GM18873 (cell line): Measurements from ENCODE around the gene STING1.
"Not testable (repeated sequence)": the region's sequence is repeated elsewhere in the genome, so short reads cannot be mapped to it uniquely, and the experiment has no call there.

Experiments used
- ATAC-seq: cut with Tn5 transposase; IDR thresholded peaks from one replicate; pipeline ENCODE4 v1.9.1; 2021; ENCODE audit warnings: mild to moderate bottlenecking, moderate library complexity, moderate number of reproducible peaks; ENCODE audit not compliant: unreplicated experiment, low FRiP score

The STING1 gene

GRCh38 chr5:139443831-139444453 lies 38.6 kb downstream of the STING1 start:
- no peak for ATAC-seq

DNA sequence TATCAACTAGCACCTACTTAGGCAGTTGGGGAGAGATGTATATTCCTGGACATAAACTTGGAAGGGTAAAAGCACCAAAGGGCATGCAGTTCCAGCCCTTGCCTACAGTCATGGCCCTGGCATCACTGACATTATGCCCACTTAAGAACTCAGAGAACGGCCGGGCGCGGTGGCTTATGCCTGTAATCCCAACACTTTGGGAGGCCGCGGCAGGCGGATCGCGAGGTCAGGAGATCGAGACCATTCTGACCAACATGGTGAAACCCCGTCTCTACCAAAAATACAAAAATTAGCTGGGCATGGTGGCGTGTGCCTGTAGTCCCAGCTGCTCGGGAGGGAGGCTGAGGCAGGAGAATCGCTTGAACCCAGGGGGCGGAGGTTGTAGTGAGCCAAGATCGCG lies 42.1 kb downstream of the STING1 start:
- not testable (repeated sequence) for ATAC-seq

GRCh38 chr5:139439013-139439903 lies 43.3 kb downstream of the STING1 start, which contains the start of gene DNAJC18:
DNAJC18 (minus strand) TSS chr5:139439525; CDS start chr5:139439445, 80 bp downstream.
- ATAC-seq = peak; percentile 68

DNA sequence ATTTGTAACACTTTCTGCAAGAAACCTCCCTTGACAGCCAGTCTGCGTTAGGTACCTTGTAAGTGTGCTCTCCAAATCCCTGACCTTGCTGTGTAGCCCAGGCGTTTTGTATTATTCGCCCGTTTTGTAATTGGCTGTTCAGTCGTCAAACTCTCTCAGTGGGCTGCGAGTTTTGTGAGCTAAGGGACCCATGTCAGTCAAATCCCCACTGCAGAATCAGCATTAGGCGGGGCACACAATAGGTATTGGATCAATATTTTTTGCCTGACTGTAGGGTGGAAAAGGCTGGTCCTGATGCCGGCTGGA lies 43.9 kb downstream of the STING1 start:
- ATAC-seq = no peak

DNA sequence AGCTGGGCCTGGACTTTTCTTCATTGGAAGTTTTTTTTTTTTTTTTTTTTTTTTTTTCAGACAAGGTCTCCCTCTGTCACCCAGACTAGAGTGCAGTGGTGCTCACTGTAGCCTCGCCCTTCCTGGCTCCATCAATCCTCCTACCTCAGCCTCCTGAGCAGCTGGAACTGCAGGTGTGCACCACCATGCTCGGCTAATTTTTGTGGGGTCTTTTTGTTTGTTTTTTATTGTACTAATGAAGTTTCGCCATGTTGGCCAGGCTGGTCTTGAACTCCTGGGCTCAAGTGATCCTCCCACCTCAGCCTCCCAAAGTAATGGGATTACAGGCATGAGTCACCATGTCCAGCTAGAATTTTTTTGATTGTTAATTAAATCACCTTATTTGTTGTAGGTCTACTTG lies 46.9 kb downstream of the STING1 start:
- ATAC-seq = no peak

GRCh38 chr5:139431706-139432105 lies 50.9 kb downstream of the STING1 start:
- ATAC-seq = no peak

GRCh38 chr5:139430015-139430414 lies 52.5 kb downstream of the STING1 start:
- ATAC-seq = no peak

GRCh38 chr5:139426203-139426885 lies 56.2 kb downstream of the STING1 start:
- ATAC-seq = no peak
